NCI-H2227 treated with DMSO at 0.1 percent for 48 hours (cell line): ENCODE results near the gene NT5C2.
"Not testable (repeated sequence)": the region's sequence is repeated elsewhere in the genome, so short reads cannot be mapped to it uniquely, and the experiment has no call there.

Experiments
- DNase-seq: peaks from one replicate; lab custom pipeline; 2025; lab: John Stamatoyannopoulos, UW

Gene NT5C2

GRCh38 chr10:103193107-103193819 is at the start of gene NT5C2:
Gene NT5C2, minus strand, starts transcription at chr10:103193272. Its CDS starts 18,314 bp downstream, at chr10:103174958.
- DNase-seq = peak; percentile 20

GRCh38 chr10:103241262-103242011 is 48.4 kb upstream of the NT5C2 start:
- peak; percentile 1 for DNase-seq

GRCh38 chr10:103238506-103239252 is 45.6 kb upstream of the NT5C2 start:
- DNase-seq = no peak

- no peak for DNase-seq
Observed at GRCh38 chr10:103235775-103236174, 42.7 kb upstream of the NT5C2 start.

GRCh38 chr10:103232772-103233488 is 39.9 kb upstream of the NT5C2 start:
- DNase-seq = no peak

GRCh38 chr10:103232131-103232673 is 39.1 kb upstream of the NT5C2 start:
- DNase-seq = no peak

GRCh38 chr10:103231047-103231551 is 38.0 kb upstream of the NT5C2 start:
- DNase-seq = no peak

GRCh38 chr10:103227416-103227815 is 34.3 kb upstream of the NT5C2 start:
- no peak for DNase-seq

- DNase-seq = no peak
Observed at GRCh38 chr10:103225939-103226338, 32.9 kb upstream of the NT5C2 start.

GRCh38 chr10:103224721-103225120 is 31.6 kb upstream of the NT5C2 start:
- DNase-seq = not testable (repeated sequence)

- no peak for DNase-seq
Observed at GRCh38 chr10:103224133-103224532, 31.1 kb upstream of the NT5C2 start.

- DNase-seq = not testable (repeated sequence)
Observed at GRCh38 chr10:103216362-103216761, 23.3 kb upstream of the NT5C2 start.

- no peak for DNase-seq
Observed at GRCh38 chr10:103215601-103216000, 22.5 kb upstream of the NT5C2 start.

GRCh38 chr10:103210262-103210661 is 17.2 kb upstream of the NT5C2 start:
- DNase-seq = not testable (repeated sequence)

GRCh38 chr10:103207643-103208042 is 14.6 kb upstream of the NT5C2 start:
- not testable (repeated sequence) for DNase-seq

- no peak for DNase-seq
Observed at GRCh38 chr10:103207141-103207540, 14.1 kb upstream of the NT5C2 start.

GRCh38 chr10:103206715-103207114 is 13.6 kb upstream of the NT5C2 start:
- not testable (repeated sequence) for DNase-seq

- not testable (repeated sequence) for DNase-seq
Observed at GRCh38 chr10:103205401-103205800, 12.3 kb upstream of the NT5C2 start.

GRCh38 chr10:103204353-103205255 is 11.5 kb upstream of the NT5C2 start:
- peak; percentile 58 for DNase-seq

GRCh38 chr10:103203466-103203865 is 10.4 kb upstream of the NT5C2 start:
- no peak for DNase-seq
